Neural progenitor cell (in vitro differentiated cells): ENCODE measurements around the gene IMP4.

Experiments used
- CTCF ChIP-seq: fragments of 200-600 bp; sonication (generic); IDR thresholded peaks from 2 replicates; pipeline ENCODE4 v1.5.1; 2017; ENCODE audit warnings: antibody characterized with exemption, mild to moderate bottlenecking
- EZH2 ChIP-seq: fragments of 200-600 bp; sonication (generic); IDR thresholded peaks from 2 replicates; pipeline ENCODE4 v1.6.1; 2017; ENCODE audit warnings: antibody characterized with exemption, mild to moderate bottlenecking, moderate library complexity
- EZH2phosphoT487 ChIP-seq: fragments of 200-600 bp; sonication (generic); IDR thresholded peaks from 2 replicates; pipeline ENCODE4 v1.6.1; 2017; ENCODE audit warnings: antibody characterized with exemption

DNA sequence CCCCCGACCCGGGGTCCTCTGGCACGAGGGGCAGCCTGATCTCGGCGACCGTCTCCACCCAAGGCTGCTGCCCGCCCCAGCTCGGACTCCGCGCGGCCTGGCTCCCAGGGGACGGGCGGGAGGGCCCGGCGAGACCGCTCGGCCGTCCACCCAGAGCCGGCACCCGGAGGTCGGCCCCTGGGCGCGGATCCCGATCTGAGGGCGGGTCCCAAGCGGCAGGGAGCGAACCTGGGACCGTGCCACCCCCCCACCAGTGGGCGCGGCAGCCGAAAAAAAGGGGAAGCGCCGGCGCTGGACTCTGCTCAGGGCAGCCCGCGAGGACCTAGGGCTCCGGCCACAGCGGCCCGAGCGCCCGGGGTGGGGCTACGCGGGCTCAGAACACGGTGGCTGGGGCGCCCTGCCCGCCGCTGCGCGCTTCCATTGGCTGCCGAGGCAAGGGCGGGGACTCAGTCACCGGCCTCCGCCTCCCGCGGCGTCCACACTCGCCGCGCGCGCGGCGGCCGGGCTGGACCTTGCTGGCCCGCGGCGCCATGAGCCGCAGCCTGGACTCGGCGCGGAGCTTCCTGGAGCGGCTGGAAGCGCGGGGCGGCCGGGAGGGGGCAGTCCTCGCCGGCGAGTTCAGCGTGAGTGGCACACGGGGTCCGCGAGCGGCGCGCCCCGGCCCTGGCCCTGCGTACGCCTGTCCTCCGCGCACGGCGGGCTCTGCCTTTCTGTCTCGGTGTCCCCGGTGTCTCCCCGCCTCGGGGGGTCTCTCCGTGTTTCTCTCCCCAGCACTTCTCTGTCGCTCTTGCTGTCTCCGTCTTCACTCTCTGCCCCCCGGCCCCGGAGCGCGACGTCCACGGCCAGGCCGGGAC lies 13.1 kb downstream of the IMP4 start, which contains the start of gene PTPN18:
- peak; percentile 59 for TF ChIP-seq CTCF
- TF ChIP-seq EZH2phosphoT487: peak; percentile 11
- peak; percentile 78 for TF ChIP-seq EZH2
